Activated gamma-delta T cell treated with Interleukin-2 at 50 U/mL for 16 hours (primary cell): Measurements from ENCODE around the gene PTN.
"Not testable (repeated sequence)": the region's sequence is repeated elsewhere in the genome, so short reads cannot be mapped to it uniquely, and the experiment has no call there.

Experiments used
- DNase-seq: peaks from one replicate; pipeline ENCODE4 v3.0.0-alpha.2; 2020

Gene PTN

DNA sequence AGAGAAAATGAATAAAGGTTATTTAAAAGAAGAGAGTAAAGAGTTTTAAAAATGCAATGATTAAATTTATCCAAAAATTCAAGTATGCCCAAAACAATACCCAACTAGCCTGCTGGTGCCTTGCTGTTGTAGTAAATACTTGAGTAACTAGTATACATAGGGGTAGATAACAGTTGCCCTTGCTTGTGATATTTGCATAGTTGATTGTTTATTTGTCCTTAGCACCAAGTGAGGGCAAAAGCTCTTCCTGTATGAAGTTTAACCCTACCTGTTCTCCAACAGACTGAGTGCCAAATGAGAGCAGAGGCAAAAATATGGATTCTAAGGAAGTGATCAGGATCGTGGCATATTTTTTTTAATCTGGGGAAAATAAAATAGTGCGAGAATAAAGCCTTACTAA lies 85.0 kb downstream of the PTN start:
- no peak for DNase-seq

DNA sequence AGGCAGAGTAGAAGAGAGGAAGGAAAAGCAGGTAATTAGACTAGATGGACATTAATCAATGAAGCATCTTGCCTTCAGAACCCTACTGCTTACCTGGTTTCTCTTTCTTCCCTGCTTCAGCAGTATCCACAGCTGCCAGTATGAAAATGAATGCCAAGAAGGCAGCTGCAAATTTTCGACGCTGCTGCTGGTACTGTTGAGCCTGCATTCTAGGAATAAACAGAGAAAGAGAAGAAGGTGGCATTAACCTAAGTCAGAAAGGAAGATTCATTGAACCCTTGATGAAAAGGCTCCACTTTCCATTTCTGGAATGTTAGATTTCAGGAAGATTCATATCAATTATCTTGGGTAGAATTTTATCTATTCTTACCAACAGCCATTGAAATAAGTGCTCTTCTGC lies 88.8 kb downstream of the PTN start:
- no peak for DNase-seq

DNA sequence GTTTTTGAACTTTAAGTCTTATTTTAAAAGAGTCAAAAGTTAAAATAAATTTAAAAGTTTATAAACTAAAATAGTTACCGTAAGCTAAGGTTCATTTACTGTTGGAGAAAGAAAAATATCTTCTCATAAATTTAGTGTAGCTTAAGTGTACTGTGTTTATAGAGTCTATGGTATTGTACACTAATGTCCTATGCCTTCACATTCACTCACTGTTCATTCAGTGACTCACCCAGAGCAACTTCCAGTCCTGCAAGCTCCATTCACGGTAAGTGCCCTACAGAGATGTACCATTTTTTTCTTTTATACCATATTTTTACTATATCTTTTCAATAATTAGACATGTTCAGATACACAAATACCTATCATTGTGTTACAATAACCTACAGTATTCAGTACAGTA lies 97.6 kb downstream of the PTN start:
- no peak for DNase-seq

DNA sequence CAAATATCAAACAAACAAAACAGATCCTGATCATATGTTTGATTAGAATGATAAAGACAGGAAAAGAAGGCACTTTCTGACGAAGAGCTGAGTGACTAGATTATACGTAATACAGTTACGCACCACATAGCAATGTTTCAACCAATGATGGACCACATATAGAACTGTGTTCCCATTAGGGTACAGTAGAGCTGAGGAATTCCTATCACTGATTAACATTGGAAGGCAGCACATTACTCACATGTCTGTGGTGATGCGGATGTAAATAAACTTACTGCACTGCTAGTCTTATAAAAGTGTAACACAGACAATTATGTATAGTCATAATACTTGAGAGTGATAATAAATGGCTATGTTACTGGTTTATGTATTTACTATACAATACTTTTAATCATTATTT lies 98.3 kb downstream of the PTN start:
- DNase-seq = no peak

DNA sequence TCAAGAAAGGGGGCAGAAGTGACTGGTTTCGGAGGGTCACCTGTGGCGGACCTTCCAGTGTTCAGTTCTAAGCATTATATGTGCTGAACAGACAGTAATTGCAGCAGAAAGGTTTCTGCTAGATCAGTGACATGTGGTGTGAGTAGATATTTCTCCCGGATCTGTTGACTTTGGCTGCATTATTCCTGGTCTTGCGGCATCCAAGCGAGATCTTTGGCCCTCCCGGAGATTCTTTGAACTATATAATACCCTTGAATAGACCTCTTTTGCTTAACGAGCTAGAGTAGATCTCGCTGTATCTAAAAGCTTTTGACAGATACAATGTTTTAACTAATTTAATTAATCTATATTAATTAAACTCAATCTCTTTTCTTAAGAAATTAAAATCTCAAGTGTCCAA lies 99.8 kb downstream of the PTN start:
- no peak for DNase-seq

DNA sequence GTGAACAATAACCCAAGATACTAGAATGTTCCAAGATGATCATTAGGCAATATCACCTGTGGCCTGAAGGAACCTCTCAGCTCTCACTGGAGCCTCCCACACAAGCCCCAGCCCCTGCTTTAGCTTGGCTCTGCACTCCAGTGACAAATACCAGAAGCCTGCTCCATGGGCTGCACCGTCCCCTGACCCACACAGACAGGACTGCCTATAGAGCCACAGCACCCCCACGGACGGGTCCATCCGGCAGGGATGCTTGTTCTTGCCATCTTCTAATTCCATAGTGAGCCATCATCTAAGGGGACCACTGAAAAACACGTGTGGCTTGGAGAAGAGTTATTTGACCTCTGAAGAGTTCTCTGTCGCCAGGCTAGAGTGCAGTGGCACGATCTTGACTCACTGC lies 100.9 kb downstream of the PTN start:
- no peak for DNase-seq

DNA sequence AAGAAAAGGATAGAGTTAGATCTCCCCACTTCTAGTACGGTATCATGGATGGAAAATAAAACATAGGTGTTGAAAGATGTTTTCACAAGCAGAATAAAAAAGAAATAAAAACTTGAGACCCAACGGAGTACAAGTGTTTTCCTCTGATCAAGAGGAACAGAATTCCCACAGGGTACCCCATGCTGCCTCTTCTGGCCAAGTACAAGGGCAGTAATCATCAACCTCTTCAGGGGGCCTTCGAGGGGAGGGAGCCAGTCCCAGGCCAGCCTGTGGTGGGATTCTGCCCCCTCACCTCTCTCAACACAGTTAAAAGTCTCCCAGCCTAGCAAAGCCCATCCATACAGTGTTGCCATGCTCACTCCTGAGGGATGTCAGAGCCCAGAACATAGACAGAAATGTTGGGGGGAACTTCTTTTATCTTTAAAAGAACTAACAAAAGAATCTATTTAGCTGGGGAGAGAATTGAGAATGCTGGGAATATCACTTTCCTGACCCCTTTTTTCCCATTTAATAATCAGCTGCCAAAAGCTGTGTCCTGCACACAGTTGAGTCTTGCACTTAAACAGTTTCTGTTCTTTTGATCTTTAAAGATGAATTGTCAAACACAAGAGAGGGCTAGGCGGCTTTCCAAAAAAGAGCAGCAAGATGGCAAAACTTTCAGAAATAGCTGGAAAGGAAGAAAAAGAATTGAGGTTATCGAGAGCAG lies 101.7 kb downstream of the PTN start:
- DNase-seq = no peak

DNA sequence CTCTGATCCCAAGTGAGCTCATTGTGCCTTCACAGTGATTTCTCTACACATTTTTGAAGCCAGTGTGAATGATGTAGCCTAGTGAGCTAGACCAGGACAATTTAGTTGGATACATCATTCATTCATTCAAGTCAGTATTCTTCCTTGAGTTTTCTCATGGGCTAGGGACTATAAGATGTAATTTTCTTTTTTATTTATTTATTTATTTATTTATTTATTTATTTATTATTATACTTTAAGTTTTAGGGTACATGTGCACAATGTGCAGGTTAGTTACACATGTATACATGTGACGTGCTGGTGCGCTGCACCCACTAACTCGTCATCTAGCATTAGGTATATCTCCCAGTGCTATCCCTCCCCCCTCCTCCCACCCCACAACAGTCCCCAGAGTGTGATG lies 104.3 kb downstream of the PTN start:
- not testable (repeated sequence) for DNase-seq

DNA sequence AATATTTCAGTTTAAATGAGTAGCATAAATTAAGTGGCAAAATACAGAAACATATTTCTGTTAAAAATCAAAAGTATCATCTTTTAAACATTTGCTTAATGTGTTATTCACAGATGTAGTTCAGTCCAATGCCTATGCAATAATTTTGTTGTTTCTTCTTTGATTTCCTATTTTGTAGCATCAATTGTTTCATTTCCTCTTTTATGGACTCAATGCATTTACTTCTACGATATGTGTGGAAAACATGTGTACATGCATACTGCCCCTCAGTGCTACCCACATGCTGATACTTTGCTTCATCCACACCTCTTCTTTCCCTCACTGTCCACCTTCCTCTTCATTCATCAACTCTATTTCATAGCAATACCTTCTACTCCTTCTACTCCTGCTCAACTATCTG lies 108.1 kb downstream of the PTN start:
- no peak for DNase-seq

DNA sequence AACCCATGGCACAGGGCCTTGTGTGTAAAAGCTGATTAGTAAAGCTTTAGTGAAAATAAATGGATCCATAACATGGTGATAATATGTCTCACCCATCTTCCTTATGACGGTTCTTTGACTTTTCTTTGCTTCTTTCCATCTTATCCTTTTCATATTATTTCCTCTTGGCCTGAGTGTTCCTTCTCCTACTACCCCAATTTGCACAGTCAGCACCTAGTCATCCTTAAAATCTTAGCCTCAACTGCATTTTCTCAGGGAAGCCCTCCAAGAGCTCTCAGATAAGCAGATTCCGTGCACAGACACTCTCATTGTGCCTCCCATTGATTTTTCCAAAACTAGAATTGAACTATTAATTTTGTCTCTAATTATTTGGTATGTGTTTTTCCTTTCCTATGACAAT lies 112.4 kb downstream of the PTN start:
- DNase-seq = no peak

DNA sequence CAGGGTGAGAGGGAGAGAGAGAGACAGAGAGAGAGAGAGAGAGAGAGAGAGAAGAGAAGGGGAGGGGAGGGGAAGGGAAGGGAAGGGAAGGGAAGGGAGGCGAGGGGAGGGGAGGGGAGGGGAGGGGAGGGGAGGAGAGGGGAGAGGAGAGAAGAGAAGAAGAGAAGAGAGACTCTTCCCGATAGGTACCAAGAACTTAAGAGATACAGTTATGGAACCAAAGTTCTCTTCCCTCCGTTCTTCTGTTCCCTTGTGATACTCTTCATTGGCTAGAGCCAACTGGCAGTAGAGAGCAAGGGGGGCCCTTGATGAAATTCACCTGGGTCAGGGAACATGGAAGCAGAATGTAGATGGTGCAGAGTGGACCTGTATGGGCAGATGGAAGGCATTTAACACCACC lies 122.1 kb downstream of the PTN start:
- no peak for DNase-seq

DNA sequence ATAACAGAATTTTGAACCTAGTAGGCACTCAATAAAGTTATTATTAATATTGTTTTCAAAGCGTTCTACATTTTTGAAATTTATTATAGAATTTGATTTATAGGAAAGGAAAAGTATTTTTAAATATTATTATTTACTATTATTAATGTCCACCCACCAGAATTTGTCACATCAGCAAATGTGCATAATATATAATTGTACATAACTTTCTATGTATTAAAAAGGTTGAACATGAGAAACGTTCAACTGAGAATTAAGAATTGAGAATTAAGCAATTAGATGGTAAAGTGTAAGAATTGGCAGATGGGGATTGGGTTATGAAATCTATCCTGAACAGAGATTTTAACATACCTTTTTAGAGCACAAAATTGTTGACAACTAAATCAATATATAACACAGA lies 129.8 kb downstream of the PTN start:
- no peak for DNase-seq

DNA sequence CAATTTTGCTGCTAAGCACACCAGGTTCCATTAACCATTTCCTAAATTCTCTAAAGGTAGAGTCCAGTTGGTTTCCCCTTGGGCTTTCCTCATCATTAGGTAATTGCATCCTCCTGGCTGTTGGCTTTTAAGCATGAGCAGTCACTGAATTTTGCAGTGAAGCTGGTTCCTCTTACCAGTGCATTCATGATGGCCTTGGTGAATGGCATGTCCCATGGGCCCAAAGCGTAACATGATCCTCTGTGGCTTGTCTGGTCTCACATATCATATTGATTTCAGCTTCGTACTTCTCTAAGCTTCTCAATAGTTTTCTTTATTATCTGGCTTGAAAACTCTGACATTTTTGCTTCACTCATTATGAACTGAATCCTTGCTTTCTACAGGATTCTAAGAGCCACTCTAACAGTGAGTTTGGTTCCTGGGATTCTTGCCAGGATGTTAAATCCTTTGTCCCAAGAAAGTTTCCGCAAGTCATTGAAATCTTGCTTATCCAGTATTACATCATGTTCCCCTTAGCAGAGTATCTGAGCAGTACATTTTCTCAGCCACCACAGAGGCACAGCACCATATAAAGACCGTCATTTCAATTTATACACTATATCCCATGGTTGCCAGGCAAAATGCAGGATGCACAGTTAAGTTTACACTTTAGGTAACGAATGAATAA lies 134.2 kb downstream of the PTN start:
- no peak for DNase-seq

DNA sequence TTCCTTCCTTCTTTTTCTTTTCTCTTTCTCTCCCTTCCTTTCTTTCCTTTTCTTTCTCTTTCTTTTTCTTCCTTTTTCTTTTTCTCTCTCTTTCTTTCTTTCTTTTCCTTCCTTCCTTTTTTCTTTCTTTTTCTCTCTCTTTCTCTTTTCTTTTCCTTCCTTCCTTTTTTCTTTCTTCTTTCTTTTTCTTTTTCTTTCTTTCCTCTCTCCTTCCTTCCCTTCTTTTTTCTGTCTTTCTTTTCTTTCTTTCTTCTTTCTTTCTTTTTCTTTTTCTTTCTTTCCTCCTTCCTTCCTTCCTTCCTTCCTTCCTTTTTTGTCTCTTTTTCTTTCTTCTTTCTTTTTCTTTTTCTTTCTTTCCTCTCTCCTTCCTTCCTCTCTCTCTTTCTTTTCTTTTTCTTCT lies 136.8 kb downstream of the PTN start:
- DNase-seq = no peak

DNA sequence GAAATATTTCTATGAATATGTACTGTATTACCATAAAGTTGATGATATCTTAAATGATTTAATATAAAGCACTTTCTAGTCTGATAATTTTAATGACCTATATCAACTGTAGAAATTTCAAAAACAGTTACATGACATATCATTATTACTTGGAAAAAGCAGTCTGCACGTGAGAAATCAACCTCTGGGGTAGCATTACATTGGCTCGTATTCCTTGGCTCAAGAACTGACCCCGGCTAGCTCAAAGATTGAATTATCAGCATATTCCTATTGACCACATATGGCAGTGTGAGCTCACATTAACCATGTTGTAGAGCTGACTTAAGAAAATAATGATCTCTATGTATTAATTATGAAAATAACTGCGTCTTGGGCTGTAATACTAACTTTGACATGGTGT lies 139.3 kb downstream of the PTN start:
- DNase-seq = no peak

DNA sequence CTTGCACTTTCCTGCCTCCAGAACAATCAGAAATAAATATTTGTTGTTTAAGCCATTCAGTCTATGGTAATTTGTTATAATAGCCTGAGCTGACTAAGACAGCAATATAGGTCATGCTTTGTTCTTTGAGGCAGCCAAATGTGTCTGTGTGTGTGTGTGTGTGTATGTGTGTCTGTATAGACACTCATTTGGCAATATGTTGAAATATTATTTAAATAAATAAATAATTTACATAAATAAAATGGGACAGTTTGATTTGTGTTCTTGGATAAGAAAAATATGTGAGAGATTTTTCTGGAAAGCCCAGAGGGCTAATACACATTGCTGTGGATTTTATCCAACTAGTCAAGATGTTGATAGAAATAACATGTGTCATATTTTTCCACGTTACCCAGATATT lies 140.2 kb downstream of the PTN start:
- no peak for DNase-seq

DNA sequence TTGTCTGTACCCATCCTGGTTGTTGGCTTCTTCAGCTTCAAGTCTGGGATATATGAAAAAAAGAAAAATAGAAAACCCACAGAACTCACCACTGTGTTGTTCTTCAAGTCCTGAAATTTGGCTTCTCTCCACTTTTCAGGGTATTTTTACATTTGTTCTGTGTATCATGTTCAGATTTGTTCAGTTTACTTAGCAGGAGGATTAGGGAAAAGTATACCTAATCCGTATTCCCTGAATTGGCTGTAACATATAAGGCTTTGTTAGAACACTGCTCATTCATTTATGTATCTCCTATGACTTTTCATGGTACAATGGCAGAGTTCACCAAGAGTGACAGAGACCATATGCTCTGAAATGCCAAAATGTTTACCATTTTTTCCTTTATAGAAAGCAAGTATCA lies 146.9 kb downstream of the PTN start:
- no peak for DNase-seq

DNA sequence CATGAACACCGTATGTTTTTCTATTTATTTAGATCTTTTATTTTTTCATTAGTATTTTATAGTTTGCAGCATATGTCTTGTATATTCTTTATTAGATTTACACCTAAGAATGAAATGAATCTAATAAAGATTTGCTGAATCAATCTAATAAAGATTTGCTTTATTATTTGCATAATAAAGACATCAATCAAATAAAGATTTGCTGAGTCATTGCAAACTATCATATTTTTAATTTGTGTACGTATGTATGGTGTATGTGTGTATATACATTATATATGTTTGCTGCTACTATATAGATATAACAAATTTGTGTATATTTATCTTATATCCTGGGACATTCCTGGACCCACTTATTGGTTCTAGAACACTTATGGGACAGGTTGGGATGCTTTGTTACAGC lies 147.5 kb downstream of the PTN start:
- no peak for DNase-seq

DNA sequence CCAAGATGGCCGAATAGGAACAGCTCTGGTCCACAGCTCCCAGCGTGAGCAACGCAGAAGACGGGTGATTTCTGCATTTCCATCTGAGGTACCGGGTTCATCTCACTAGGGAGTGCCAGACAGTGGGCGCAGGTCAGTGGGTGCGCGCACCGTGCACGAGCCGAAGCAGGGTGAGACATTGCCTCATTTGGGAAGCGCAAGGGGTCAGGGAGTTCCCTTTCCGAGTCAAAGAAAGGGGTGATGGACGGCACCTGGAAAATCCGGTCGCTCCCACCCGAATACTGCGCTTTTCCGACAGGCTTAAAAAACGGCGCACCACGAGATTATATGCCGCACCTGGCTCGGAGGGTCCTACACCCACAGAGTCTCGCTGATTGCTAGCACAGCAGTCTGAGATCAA lies 161.9 kb downstream of the PTN start:
- DNase-seq = not testable (repeated sequence)
